ENCODE data around the gene OR5AS1.

The OR5AS1 gene

GRCh38 chr11:56027354-56027753, at the start of gene OR5AS1:
OR5AS1 (plus strand) TSS chr11:56027654; CDS start chr11:56030419, 2,765 bp downstream.
- Histone ChIP-seq H3K36me3 (ENCODE audit: insufficient read depth) (no peaks in the 10 kb centered on the region), H4K20me1 (ENCODE audit: insufficient read depth) (no peaks in the 10 kb centered on the region), H3K4me2 (no peak within 1 kb of the TSS), H3K27ac (no peak within 1 kb of the TSS), H3K27me3 (ENCODE audit: insufficient read depth, low read depth) (no peaks in the 10 kb centered on the region), H3K79me2 (ENCODE audit: insufficient read depth, low read depth) (no peaks in the 10 kb centered on the region), H3K4me1 (ENCODE audit: low read depth, poor library complexity, severe bottlenecking) (no peaks in the 10 kb centered on the region), H3K9ac (no peak within 1 kb of the TSS), H3K4me3 (IDR thresholded peaks at IDR 0.05; ENCODE audit: insufficient read depth, low read depth, low read length) (no peak within 1 kb of the TSS), H2AFZ (ENCODE audit: low read depth) (no peak within 1 kb of the TSS)
- TF ChIP-seq CTCF (conservative IDR thresholded peaks at IDR 0.05; ENCODE audit: low read depth, low read length): no peak

GRCh38 chr11:55994525-55994924, 32.9 kb upstream of the OR5AS1 start, which contains the start of gene OR5F1:
OR5F1 (minus strand) TSS chr11:55994625; CDS start chr11:55994625, 0 bp downstream.
- H3K4me2 ChIP-seq: no peak within 1 kb of the TSS
- no peaks in the 10 kb centered on the region for H3K36me3 ChIP-seq (ENCODE audit: insufficient read depth)
- no peak within 1 kb of the TSS for H3K9ac ChIP-seq
- no peaks in the 10 kb centered on the region for H4K20me1 ChIP-seq (ENCODE audit: insufficient read depth)
- no peaks in the 10 kb centered on the region for H3K4me1 ChIP-seq (ENCODE audit: low read depth, poor library complexity, severe bottlenecking)
- no peaks in the 10 kb centered on the region for H3K27me3 ChIP-seq (ENCODE audit: insufficient read depth, low read depth)
- no peak for TF ChIP-seq CTCF (conservative IDR thresholded peaks at IDR 0.05; ENCODE audit: low read depth, low read length)
- no peak within 1 kb of the TSS for H3K4me3 ChIP-seq (IDR thresholded peaks at IDR 0.05; ENCODE audit: insufficient read depth, low read depth, low read length)
- no peak within 1 kb of the TSS for H3K27ac ChIP-seq
- no peak within 1 kb of the TSS for H2AFZ ChIP-seq (ENCODE audit: low read depth)
- no peaks in the 10 kb centered on the region for H3K79me2 ChIP-seq (ENCODE audit: insufficient read depth, low read depth)

- Histone ChIP-seq H3K27me3 (ENCODE audit: insufficient read depth, low read depth) (no peaks in the 10 kb centered on the region), H3K4me3 (IDR thresholded peaks at IDR 0.05; ENCODE audit: insufficient read depth, low read depth, low read length) (no peak overlapping the region), H3K4me1 (ENCODE audit: low read depth, poor library complexity, severe bottlenecking) (peaks cover 28% of the 10 kb centered on the region), H3K36me3 (ENCODE audit: insufficient read depth) (no peaks in the 10 kb centered on the region), H3K27ac (no peak overlapping the region), H2AFZ (ENCODE audit: low read depth) (no peak overlapping the region), H3K4me2 (no peak overlapping the region), H4K20me1 (ENCODE audit: insufficient read depth) (no peaks in the 10 kb centered on the region), H3K79me2 (ENCODE audit: insufficient read depth, low read depth) (no peaks in the 10 kb centered on the region), H3K9ac (no peak overlapping the region)
- no peak for TF ChIP-seq CTCF (conservative IDR thresholded peaks at IDR 0.05; ENCODE audit: low read depth, low read length)
Measured at GRCh38 chr11:56010716-56011115, 16.7 kb upstream of the OR5AS1 start.

GRCh38 chr11:56013805-56014204, 13.6 kb upstream of the OR5AS1 start:
- H3K4me3 ChIP-seq (IDR thresholded peaks at IDR 0.05; ENCODE audit: insufficient read depth, low read depth, low read length): no peak overlapping the region
- no peak for TF ChIP-seq CTCF (conservative IDR thresholded peaks at IDR 0.05; ENCODE audit: low read depth, low read length)

More at GRCh38 chr11:56013805-56014204, 13.6 kb upstream of the OR5AS1 start:
- no peaks in the 10 kb centered on the region for H3K36me3 ChIP-seq (ENCODE audit: insufficient read depth)
- peak overlapping the region; percentile 55 for H3K4me2 ChIP-seq
- H3K27me3 ChIP-seq (ENCODE audit: insufficient read depth, low read depth): no peaks in the 10 kb centered on the region
- no peaks in the 10 kb centered on the region for H4K20me1 ChIP-seq (ENCODE audit: insufficient read depth)
- H2AFZ ChIP-seq (ENCODE audit: low read depth): no peak overlapping the region
- peak overlapping the region; percentile 64 for H3K27ac ChIP-seq
- no peak overlapping the region for H3K9ac ChIP-seq
- peaks cover 28% of the 10 kb centered on the region for H3K4me1 ChIP-seq (ENCODE audit: low read depth, poor library complexity, severe bottlenecking)
- no peaks in the 10 kb centered on the region for H3K79me2 ChIP-seq (ENCODE audit: insufficient read depth, low read depth)

Data from KMS-11 (cell line).